C4-2B (cell line): ENCODE measurements around the gene RET.

Experiments used
- H3K27ac ChIP-seq: fragments of 450-650 bp; 2 replicates; pipeline ENCODE4 v1.5.1; 2017
- ZFX ChIP-seq: fragments of 450-650 bp; IDR thresholded peaks from 2 replicates; pipeline ENCODE4 v1.6.1; 2017
- TF ChIP-seq, protein P1 (sequence below): fragments of 450-650 bp; conservative IDR thresholded peaks from 2 replicates; pipeline ENCODE4 v1.5.1; 2017; ENCODE audit warnings: mild to moderate bottlenecking

Gene RET

DNA sequence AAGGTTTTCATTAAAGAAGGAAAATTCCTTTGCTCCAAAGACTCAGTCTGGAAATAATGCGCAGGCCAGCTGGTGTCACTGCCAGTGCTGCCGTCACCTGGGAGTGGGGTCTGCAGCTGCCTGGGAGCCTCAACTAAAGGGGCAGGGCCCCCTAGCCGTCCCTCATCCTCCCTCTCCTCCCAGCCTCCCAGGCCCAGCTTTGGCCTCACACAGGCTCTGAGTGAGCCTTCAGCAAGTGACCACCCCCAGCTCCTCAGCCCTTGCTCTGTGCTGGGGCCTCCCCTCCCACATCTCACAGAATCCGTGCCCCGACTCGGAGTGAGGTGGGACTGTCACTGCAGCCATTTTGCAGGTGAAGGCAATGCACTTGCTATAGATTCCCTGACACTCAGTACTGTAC is 11.1 kb upstream of the RET start:
- no peak overlapping the region for H3K27ac ChIP-seq
- no peak for TF ChIP-seq ZFX
- TF ChIP-seq, protein P1, sequence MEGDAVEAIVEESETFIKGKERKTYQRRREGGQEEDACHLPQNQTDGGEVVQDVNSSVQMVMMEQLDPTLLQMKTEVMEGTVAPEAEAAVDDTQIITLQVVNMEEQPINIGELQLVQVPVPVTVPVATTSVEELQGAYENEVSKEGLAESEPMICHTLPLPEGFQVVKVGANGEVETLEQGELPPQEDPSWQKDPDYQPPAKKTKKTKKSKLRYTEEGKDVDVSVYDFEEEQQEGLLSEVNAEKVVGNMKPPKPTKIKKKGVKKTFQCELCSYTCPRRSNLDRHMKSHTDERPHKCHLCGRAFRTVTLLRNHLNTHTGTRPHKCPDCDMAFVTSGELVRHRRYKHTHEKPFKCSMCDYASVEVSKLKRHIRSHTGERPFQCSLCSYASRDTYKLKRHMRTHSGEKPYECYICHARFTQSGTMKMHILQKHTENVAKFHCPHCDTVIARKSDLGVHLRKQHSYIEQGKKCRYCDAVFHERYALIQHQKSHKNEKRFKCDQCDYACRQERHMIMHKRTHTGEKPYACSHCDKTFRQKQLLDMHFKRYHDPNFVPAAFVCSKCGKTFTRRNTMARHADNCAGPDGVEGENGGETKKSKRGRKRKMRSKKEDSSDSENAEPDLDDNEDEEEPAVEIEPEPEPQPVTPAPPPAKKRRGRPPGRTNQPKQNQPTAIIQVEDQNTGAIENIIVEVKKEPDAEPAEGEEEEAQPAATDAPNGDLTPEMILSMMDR = no peak

- TF ChIP-seq, protein P1 = no peak
- no peak for TF ChIP-seq ZFX
- H3K27ac ChIP-seq = no peak overlapping the region
These were observed 10.4 kb upstream of the RET start for GRCh38 chr10:43066481-43066880.

GRCh38 chr10:43067391-43068135 is 9.3 kb upstream of the RET start:
- TF ChIP-seq, protein P1 = no peak
- TF ChIP-seq ZFX = no peak
- no peak overlapping the region for H3K27ac ChIP-seq

GRCh38 chr10:43068136-43068395 is 8.8 kb upstream of the RET start:
- TF ChIP-seq, protein P1 = no peak
- TF ChIP-seq ZFX = no peak
- H3K27ac ChIP-seq = no peak overlapping the region

GRCh38 chr10:43068471-43069210 is 8.2 kb upstream of the RET start:
- no peak overlapping the region for H3K27ac ChIP-seq
- TF ChIP-seq, protein P1 = no peak
- no peak for TF ChIP-seq ZFX

DNA sequence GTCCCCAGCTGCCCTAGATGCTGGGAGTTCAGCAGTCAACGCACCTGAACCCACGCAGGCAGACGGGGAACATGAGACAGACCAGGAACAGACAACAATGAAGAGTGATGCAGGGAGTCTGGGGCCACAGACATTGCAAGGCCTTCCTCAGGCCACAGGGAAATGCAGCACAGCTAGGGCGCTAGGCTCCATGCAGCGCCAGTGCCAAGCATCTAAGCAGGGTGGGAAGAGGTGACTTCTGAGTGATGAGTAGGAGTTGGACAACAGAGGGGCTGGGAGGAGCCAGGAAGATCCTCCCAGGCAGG is 7.7 kb upstream of the RET start:
- H3K27ac ChIP-seq = no peak overlapping the region
- TF ChIP-seq, protein P1 = no peak
- no peak for TF ChIP-seq ZFX

GRCh38 chr10:43069579-43069978 is 7.3 kb upstream of the RET start:
- H3K27ac ChIP-seq = no peak overlapping the region
- TF ChIP-seq, protein P1 = no peak
- no peak for TF ChIP-seq ZFX
